Neuron (in vitro differentiated cells): Measurements from ENCODE around the gene FOXO3.

ENCODE experiments used
- H2AFZ ChIP-seq: one replicate; pipeline ENCODE4 v1.6.1; 2013; ENCODE audit warnings: low read depth, mild to moderate bottlenecking, inconsistent platforms, low read length, moderate library complexity
- H3K27me3 ChIP-seq: one replicate; pipeline ENCODE4 v1.6.1; 2013; ENCODE audit warnings: low read length; ENCODE audit not compliant: insufficient read depth
- H3K36me3 ChIP-seq: one replicate; pipeline ENCODE4 v1.6.1; 2013; ENCODE audit warnings: low read length; ENCODE audit not compliant: insufficient read depth
- H3K4me1 ChIP-seq: one replicate; pipeline ENCODE4 v1.6.1; 2013; ENCODE audit warnings: low read length; ENCODE audit not compliant: insufficient read depth
- H3K4me3 ChIP-seq: 2 replicates; pipeline ENCODE4 v1.5.1; 2013; ENCODE audit warnings: mild to moderate bottlenecking, low read length, moderate library complexity
- H3K9me3 ChIP-seq: one replicate; pipeline ENCODE4 v1.6.1; 2013; ENCODE audit warnings: low read length

Gene FOXO3

GRCh38 chr6:108710551-108710950 is 149.8 kb downstream of the FOXO3 start:
- Histone ChIP-seq H3K4me3 (no peak overlapping the region), H3K36me3 (no peaks in the 10 kb centered on the region), H3K9me3 (no peaks in the 10 kb centered on the region), H3K4me1 (no peaks in the 10 kb centered on the region), H3K27me3 (peaks cover 7% of the 10 kb centered on the region), H2AFZ (no peak overlapping the region)

GRCh38 chr6:108711071-108711470 is 150.4 kb downstream of the FOXO3 start:
- Histone ChIP-seq H3K27me3 (peaks cover 7% of the 10 kb centered on the region), H3K4me1 (no peaks in the 10 kb centered on the region)

GRCh38 chr6:108711826-108712225 is 151.1 kb downstream of the FOXO3 start:
- peaks cover 7% of the 10 kb centered on the region for H3K27me3 ChIP-seq
- H3K4me3 ChIP-seq: no peak overlapping the region
- H3K36me3 ChIP-seq: no peaks in the 10 kb centered on the region
- no peaks in the 10 kb centered on the region for H3K9me3 ChIP-seq
- no peak overlapping the region for H2AFZ ChIP-seq
- no peaks in the 10 kb centered on the region for H3K4me1 ChIP-seq

More at GRCh38 chr6:108711071-108711470, 150.4 kb downstream of the FOXO3 start:
- H3K4me3 ChIP-seq: no peak overlapping the region
- H2AFZ ChIP-seq: no peak overlapping the region
- no peaks in the 10 kb centered on the region for H3K9me3 ChIP-seq
- no peaks in the 10 kb centered on the region for H3K36me3 ChIP-seq

GRCh38 chr6:108712946-108713345 is 152.2 kb downstream of the FOXO3 start:
- H3K27me3 ChIP-seq: peaks cover 7% of the 10 kb centered on the region
- no peaks in the 10 kb centered on the region for H3K36me3 ChIP-seq
- no peaks in the 10 kb centered on the region for H3K9me3 ChIP-seq
- H2AFZ ChIP-seq: no peak overlapping the region
- H3K4me3 ChIP-seq: no peak overlapping the region
- H3K4me1 ChIP-seq: no peaks in the 10 kb centered on the region

- Histone ChIP-seq H3K36me3 (no peaks in the 10 kb centered on the region), H3K4me3 (no peak overlapping the region), H3K27me3 (peaks cover 7% of the 10 kb centered on the region), H3K4me1 (no peaks in the 10 kb centered on the region), H2AFZ (no peak overlapping the region), H3K9me3 (no peaks in the 10 kb centered on the region)
Measured at GRCh38 chr6:108714101-108714765, 153.5 kb downstream of the FOXO3 start.

GRCh38 chr6:108714766-108715414 is 154.2 kb downstream of the FOXO3 start:
- peaks cover 4% of the 10 kb centered on the region for H3K27me3 ChIP-seq
- H3K9me3 ChIP-seq: no peaks in the 10 kb centered on the region
- no peaks in the 10 kb centered on the region for H3K4me1 ChIP-seq
- H3K4me3 ChIP-seq: no peak overlapping the region
- no peak overlapping the region for H2AFZ ChIP-seq
- no peaks in the 10 kb centered on the region for H3K36me3 ChIP-seq

GRCh38 chr6:108715832-108716231 is 155.1 kb downstream of the FOXO3 start:
- Histone ChIP-seq H3K4me1 (no peaks in the 10 kb centered on the region), H2AFZ (no peak overlapping the region), H3K4me3 (no peak overlapping the region)

GRCh38 chr6:108716801-108717791 is 156.4 kb downstream of the FOXO3 start:
- Histone ChIP-seq H3K4me1 (no peaks in the 10 kb centered on the region), H3K27me3 (peaks cover 4% of the 10 kb centered on the region), H2AFZ (no peak overlapping the region), H3K9me3 (no peaks in the 10 kb centered on the region), H3K36me3 (no peaks in the 10 kb centered on the region), H3K4me3 (no peak overlapping the region)

More at GRCh38 chr6:108715832-108716231, 155.1 kb downstream of the FOXO3 start:
- H3K9me3 ChIP-seq: no peaks in the 10 kb centered on the region
- peaks cover 4% of the 10 kb centered on the region for H3K27me3 ChIP-seq
- no peaks in the 10 kb centered on the region for H3K36me3 ChIP-seq

GRCh38 chr6:108719477-108719876 is 158.8 kb downstream of the FOXO3 start:
- H3K36me3 ChIP-seq: no peaks in the 10 kb centered on the region
- peaks cover 5% of the 10 kb centered on the region for H3K9me3 ChIP-seq
- H3K4me1 ChIP-seq: no peaks in the 10 kb centered on the region
- H3K27me3 ChIP-seq: no peaks in the 10 kb centered on the region
- H2AFZ ChIP-seq: no peak overlapping the region
- no peak overlapping the region for H3K4me3 ChIP-seq

- Histone ChIP-seq H3K9me3 (peaks cover 5% of the 10 kb centered on the region), H3K4me1 (no peaks in the 10 kb centered on the region), H3K27me3 (no peaks in the 10 kb centered on the region), H3K4me3 (no peak overlapping the region), H3K36me3 (no peaks in the 10 kb centered on the region), H2AFZ (no peak overlapping the region)
Measured at GRCh38 chr6:108720827-108721226, 160.1 kb downstream of the FOXO3 start.

GRCh38 chr6:108721286-108721685 is 160.6 kb downstream of the FOXO3 start:
- H3K4me1 ChIP-seq: no peaks in the 10 kb centered on the region
- H3K4me3 ChIP-seq: no peak overlapping the region
- H3K27me3 ChIP-seq: no peaks in the 10 kb centered on the region
- peaks cover 5% of the 10 kb centered on the region for H3K9me3 ChIP-seq
- no peak overlapping the region for H2AFZ ChIP-seq
- no peaks in the 10 kb centered on the region for H3K36me3 ChIP-seq

GRCh38 chr6:108723594-108723993 is 162.9 kb downstream of the FOXO3 start:
- Histone ChIP-seq H3K27me3 (peaks cover 14% of the 10 kb centered on the region), H3K36me3 (no peaks in the 10 kb centered on the region), H2AFZ (no peak overlapping the region), H3K9me3 (peaks cover 5% of the 10 kb centered on the region), H3K4me3 (no peak overlapping the region), H3K4me1 (no peaks in the 10 kb centered on the region)
